GM13977 (cell line): ENCODE data around the gene KANSL2.

Source experiments
- DNase-seq: peaks from one replicate; pipeline ENCODE4 v3.0.0; 2012; ENCODE audit warnings: low spot score
- in situ Hi-C: fragments of 300-500 bp; cut with MboI; formaldehyde crosslinking; loops from one replicate; pipeline ENCODE4 v1.12.0; 2022; ENCODE audit warnings: low sequenced_read_pairs, low pct_unique_long_range_greater_than_20kb, mixed read lengths, inconsistent platforms; ENCODE audit not compliant: unreplicated experiment
- TF ChIP-seq, protein P1 (sequence below): IDR thresholded peaks from 2 replicates; pipeline ENCODE4 v1.5.1; 2012; ENCODE audit warnings: mild to moderate bottlenecking, control low read depth; ENCODE audit not compliant: insufficient read depth; ENCODE audit errors: extremely low read depth, missing control alignments

The KANSL2 gene

DNA sequence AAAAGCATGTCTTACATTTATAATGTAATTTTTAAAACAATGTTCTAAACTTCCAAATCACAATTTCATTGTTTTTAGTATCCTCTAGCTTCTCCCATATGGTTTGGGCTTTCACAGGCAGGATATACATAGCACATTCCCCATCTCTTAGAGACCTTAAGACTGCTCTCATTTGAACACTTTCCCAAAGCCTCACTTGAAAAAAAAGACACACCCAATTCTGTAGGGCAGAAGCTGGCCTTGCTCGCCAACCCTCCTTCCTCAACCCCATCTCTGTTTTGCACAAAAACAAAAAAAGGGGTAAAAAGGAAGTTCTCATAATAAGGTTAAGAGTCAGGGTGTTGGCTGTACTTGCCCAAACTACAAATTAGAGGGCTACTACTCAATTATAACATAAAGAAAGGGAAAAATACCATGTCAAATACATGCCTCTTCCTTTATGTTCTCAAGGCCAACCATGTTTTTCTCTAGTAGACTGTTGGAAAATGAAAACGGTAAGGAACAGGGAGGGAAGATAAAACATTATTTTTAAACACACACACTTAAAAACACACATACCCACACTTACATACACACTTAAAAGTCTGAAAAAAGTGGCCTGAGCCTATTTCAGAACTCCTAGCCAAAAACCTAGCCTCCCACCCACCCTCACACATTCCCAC lies 9.9 kb upstream of the KANSL2 start:
- in situ Hi-C loops = no loop called here
- DNase-seq = no peak
- TF ChIP-seq, protein P1, sequence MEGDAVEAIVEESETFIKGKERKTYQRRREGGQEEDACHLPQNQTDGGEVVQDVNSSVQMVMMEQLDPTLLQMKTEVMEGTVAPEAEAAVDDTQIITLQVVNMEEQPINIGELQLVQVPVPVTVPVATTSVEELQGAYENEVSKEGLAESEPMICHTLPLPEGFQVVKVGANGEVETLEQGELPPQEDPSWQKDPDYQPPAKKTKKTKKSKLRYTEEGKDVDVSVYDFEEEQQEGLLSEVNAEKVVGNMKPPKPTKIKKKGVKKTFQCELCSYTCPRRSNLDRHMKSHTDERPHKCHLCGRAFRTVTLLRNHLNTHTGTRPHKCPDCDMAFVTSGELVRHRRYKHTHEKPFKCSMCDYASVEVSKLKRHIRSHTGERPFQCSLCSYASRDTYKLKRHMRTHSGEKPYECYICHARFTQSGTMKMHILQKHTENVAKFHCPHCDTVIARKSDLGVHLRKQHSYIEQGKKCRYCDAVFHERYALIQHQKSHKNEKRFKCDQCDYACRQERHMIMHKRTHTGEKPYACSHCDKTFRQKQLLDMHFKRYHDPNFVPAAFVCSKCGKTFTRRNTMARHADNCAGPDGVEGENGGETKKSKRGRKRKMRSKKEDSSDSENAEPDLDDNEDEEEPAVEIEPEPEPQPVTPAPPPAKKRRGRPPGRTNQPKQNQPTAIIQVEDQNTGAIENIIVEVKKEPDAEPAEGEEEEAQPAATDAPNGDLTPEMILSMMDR = no peak

DNA sequence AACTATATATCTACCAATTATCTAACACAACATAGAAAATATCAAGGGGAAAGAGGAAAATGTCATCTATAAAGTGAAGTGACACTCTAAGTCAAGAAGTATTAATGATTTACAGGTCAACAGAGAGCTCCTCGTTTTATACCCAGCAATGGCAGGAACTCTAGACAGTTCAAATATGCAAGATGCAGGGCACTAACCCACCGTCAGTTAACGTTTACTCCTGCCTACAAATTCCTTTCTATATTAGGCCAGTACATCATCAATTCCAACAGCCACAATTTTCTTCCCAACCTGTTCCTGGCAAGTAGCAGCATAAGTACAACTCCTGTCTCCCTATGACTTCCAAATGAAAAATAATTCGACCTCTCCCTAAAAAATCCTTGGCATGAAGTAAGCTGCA lies 9.0 kb upstream of the KANSL2 start:
- TF ChIP-seq, protein P1 = no peak
- no peak for DNase-seq
- in situ Hi-C loops = no loop called here

DNA sequence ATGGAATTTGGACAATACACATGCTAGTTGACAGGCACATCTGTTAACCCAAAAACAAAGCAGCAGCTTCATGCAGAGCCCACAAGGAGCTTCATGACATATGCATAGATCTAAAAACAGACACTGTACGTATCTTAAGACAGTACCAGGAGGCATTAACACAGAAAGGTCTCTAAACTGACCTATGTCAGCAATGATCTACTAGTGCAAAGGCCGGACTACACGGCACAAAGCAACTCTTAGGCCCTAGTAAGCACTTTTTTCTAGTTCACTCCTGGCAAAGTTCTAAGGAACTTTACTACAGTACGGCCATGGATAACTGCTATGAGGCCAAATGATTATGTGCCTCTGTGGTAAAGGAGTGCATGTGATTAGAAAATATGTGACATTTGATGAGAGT lies 8.4 kb upstream of the KANSL2 start:
- no peak for DNase-seq
- TF ChIP-seq, protein P1 = no peak
- in situ Hi-C loops = no loop called here

DNA sequence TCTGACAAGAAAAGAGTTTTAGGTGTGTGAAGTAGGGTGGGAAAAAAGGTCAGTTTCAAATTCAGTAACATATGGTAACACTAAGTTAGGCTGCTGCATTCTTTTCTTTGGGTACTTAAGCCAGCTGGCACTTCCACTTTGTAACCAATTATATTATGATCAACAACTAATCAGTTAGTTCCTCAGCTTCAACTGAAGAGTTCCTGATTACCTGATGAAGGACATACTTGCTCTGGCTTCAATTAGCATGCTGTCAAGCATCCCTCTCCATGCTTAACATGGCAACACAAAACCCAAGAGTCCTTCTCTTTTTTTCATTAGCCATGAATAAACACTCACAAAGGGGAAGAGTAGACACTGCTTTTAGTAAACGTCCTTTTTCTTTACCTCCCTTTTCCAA lies 6.8 kb upstream of the KANSL2 start:
- TF ChIP-seq, protein P1 = no peak
- DNase-seq = no peak
- in situ Hi-C loops = no loop called here

DNA sequence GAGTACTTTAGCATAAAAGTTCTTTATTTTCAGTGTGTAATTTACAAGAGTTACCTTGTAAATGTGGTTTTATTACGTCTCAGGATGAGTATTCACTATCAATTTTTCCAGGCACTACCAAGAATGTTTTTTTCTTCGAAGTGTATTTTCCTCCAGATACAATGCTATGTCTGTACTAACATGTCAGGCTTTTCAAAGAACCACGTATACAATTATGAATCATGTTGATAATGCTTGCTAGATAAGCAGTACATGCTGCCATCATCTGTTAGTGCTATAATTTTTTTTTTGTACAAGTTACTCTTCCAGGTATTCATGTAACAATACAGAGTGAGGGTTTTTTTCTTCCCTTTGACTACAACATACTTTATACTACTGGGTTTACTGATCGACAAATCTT lies 5.6 kb upstream of the KANSL2 start:
- in situ Hi-C loops = no loop called here
- DNase-seq = no peak
- TF ChIP-seq, protein P1 = no peak

DNA sequence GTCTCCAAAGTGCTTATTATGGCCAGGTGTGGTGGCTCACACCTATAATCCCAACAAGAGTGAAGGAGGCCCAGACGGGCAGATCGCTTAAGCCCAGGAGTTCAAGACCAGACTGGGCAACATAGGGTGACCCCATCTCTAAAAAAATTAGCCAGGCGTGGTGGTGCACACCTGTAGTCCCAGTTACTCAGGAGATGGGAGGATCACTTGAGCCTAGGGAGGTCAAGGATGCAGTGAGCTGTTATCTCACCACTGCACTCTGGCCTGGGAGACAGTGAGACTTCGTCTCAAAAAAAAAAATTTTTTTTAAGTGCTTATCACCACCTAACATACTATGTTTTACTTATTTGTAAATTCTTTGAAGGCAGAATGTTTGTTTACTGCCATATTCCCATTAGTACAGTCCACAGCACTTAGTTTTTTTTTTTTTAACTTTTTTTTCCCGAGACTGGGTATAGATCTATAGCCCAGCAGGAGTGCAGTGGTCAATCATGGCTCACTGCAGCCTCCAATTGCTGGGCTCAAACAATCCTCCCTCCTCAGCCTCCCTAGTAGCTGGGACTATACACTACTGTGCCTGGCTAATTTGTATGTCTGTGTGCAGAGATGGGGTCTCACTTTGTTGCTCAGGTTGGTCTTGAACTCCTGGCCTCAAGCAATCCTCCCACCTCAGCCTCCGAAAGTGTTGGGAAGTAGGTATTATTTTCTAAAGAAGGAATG lies 4.7 kb upstream of the KANSL2 start:
- in situ Hi-C loops = no loop called here
- no peak for DNase-seq
- TF ChIP-seq, protein P1 = no peak
